K562 (cell line): ENCODE results near the gene B2M. TPM values are rescaled to one million over a fixed set of nuclear protein-coding genes. Genes with fewer than 3 reads are reported as not detected.

Experiments
- ATAC-seq: fragments of 200-7000 bp; cut with Tn5 transposase; 3 replicates; pipeline ENCODE4 v1.9.1; 2020; ENCODE audit warnings: moderate library complexity
- BruUV-seq: library from RNA; stranded (reverse); fragments of 400-500 nt; replicated peaks from 2 replicates; lab custom pipeline; 2021; lab: Mats Ljungman, UMichigan
- CTCF ChIA-PET: fragments of 300-600 bp; formaldehyde crosslinking; extraction: SDS; loops from one replicate; lab custom pipeline; 2021; ENCODE audit warnings: low intra/inter-chr PET ratio; lab: Yijun Ruan, JAX
- POLR2A ChIA-PET: fragments of 300-600, 350-650 bp; sonication (Branson Sonifier 250); formaldehyde crosslinking; extraction: SDS; loops from one replicate; lab custom pipeline; 2021; ENCODE audit warnings: antibody characterized with exemption, inconsistent platforms; lab: Yijun Ruan, JAX
- DNase-seq, 4 experiments: peaks; one replicate each; pipeline versions ENCODE4 v3.0.0 to v3.0.0-alpha.2; 2011 to 2018; ENCODE audit warnings: low spot score in 3 of 4, mixed read lengths in 3 of 4; ENCODE audit errors: extremely low read depth in 1 of 4
- FAIRE-seq: peaks from 2 replicates; lab custom pipeline; 2011; peaks lifted over from hg19 to GRCh38; lab: Jason Lieb, UNC
- H2AFZ ChIP-seq: 2 replicates; pipeline ENCODE4 v1.6.0; 2011; ENCODE audit warnings: low read depth, low read length, control low read depth, inconsistent platforms
- H3K27ac ChIP-seq: fragments of 200-600 bp; 3 replicates; pipeline ENCODE4 v1.8.0; 2011; ENCODE audit warnings: low read depth, mild to moderate bottlenecking, control low read depth, inconsistent platforms, low read length, moderate library complexity, mixed read lengths; ENCODE audit errors: extremely low read depth
- H3K27me3 ChIP-seq, 2 experiments: fragments of 300-600 bp in 1 of 2; 2 replicates in 1 of 2; 3 replicates in 1 of 2; pipeline versions ENCODE4 v1.6.0 to v1.8.0; 2011; ENCODE audit warnings: inconsistent platforms in 2 of 2, low read length in 2 of 2, mild to moderate bottlenecking in 1 of 2, mixed read lengths in 1 of 2, moderate library complexity in 1 of 2; ENCODE audit not compliant: control insufficient read depth in 2 of 2, insufficient read depth in 2 of 2
- H3K36me3 ChIP-seq: fragments of 300-600 bp; 3 replicates; pipeline ENCODE4 v1.8.0; 2011; ENCODE audit warnings: mild to moderate bottlenecking, low read length, inconsistent platforms; ENCODE audit not compliant: control insufficient read depth, insufficient read depth
- H3K4me1 ChIP-seq, 2 experiments: fragments of 200-600 bp in 1 of 2; replicated peaks in 1 of 2; 2 replicates in 1 of 2; 3 replicates in 1 of 2; pipeline versions ENCODE4 v1.5.1 to v1.8.0; 2011; ENCODE audit warnings: inconsistent platforms in 2 of 2, low read length in 2 of 2, mild to moderate bottlenecking in 1 of 2, mixed read lengths in 1 of 2, moderate library complexity in 1 of 2; ENCODE audit not compliant: control insufficient read depth in 2 of 2, insufficient read depth in 2 of 2
- H3K4me2 ChIP-seq: 2 replicates; pipeline ENCODE4 v1.6.1; 2011; ENCODE audit warnings: low read length, control low read depth, inconsistent platforms, mixed read lengths; ENCODE audit not compliant: insufficient read depth
- H3K4me3 ChIP-seq: fragments of 200-600 bp; sonication (generic), shearing (Covaris generic); 2 replicates; pipeline ENCODE4 v1.5.1; 2016; ENCODE audit warnings: control low read depth, inconsistent platforms
- H3K79me2 ChIP-seq: fragments of 200-600 bp; 3 replicates; pipeline ENCODE4 v1.8.0; 2011; ENCODE audit warnings: low read length, inconsistent platforms; ENCODE audit not compliant: control insufficient read depth, insufficient read depth
- H3K9ac ChIP-seq, 2 experiments: 2 replicates each; pipeline versions ENCODE4 v1.6.0 to v1.6.1; 2011; ENCODE audit warnings: low read depth in 2 of 2, low read length in 2 of 2, control low read depth in 1 of 2, inconsistent platforms in 1 of 2, mild to moderate bottlenecking in 1 of 2, mixed read lengths in 1 of 2; ENCODE audit not compliant: insufficient read depth in 1 of 2
- H3K9me1 ChIP-seq: one replicate; pipeline ENCODE4 v1.6.0; 2011; ENCODE audit warnings: inconsistent platforms, mild to moderate bottlenecking, low read length, moderate library complexity; ENCODE audit not compliant: control insufficient read depth, insufficient read depth
- H3K9me3 ChIP-seq: replicated peaks from 2 replicates; pipeline ENCODE4 v1.5.1; 2011; ENCODE audit warnings: low read depth, low read length, inconsistent platforms; ENCODE audit not compliant: control insufficient read depth, insufficient read depth
- H4K20me1 ChIP-seq: replicated peaks from 2 replicates; pipeline ENCODE4 v1.6.1; 2011; ENCODE audit warnings: low read length, inconsistent platforms, mixed read lengths; ENCODE audit not compliant: control insufficient read depth, insufficient read depth
- ATF2 ChIP-seq: sonication (generic); formaldehyde crosslinking; IDR thresholded peaks from 2 replicates; pipeline ENCODE4 v1.8.1; 2022; ENCODE audit warnings: missing genetic modification reagents
- EZH2 ChIP-seq: IDR thresholded peaks from 2 replicates; pipeline ENCODE4 v1.6.1; 2012; ENCODE audit warnings: low read depth, mild to moderate bottlenecking, inconsistent platforms, low read length, borderline replicate concordance
- FOXK2 ChIP-seq, 2 experiments: fragments of 450-650 bp; IDR thresholded peaks in 1 of 2; conservative IDR thresholded peaks in 1 of 2; 2 replicates each; pipeline ENCODE4 v1.6.1; 2016; ENCODE audit warnings: low read depth in 2 of 2, mild to moderate bottlenecking in 1 of 2
- KDM5B ChIP-seq: fragments of 200-600 bp; sonication (generic); IDR thresholded peaks from 2 replicates; pipeline ENCODE4 v1.6.1; 2012; ENCODE audit warnings: low read depth, mild to moderate bottlenecking, moderate library complexity, low read length, control low read depth, inconsistent platforms; ENCODE audit not compliant: insufficient replicate concordance
- MNT ChIP-seq, 2 experiments: fragments of 450-650 bp; conservative IDR thresholded peaks; 2 replicates each; pipeline ENCODE4 v1.6.1; 2017; ENCODE audit warnings: mild to moderate bottlenecking in 2 of 2, moderate library complexity in 2 of 2
- PHF8 ChIP-seq: fragments of 200-600 bp; sonication (generic); IDR thresholded peaks from 2 replicates; pipeline ENCODE4 v1.6.1; 2012; ENCODE audit warnings: mixed run types, mild to moderate bottlenecking, inconsistent platforms, low read length, moderate library complexity, borderline replicate concordance
- SMARCE1 ChIP-seq: fragments of 450-650 bp; IDR thresholded peaks from 2 replicates; pipeline ENCODE4 v1.7.1; 2016; ENCODE audit warnings: mild to moderate bottlenecking
- TCF7 ChIP-seq: sonication (generic); IDR thresholded peaks from 2 replicates; pipeline ENCODE4 v1.6.1; 2016; ENCODE audit warnings: antibody characterized with exemption, borderline replicate concordance
- XRCC4 ChIP-seq: IDR thresholded peaks from one replicate; pipeline ENCODE4 v1.6.1; 2011; ENCODE audit not compliant: insufficient read depth, insufficient read length; ENCODE audit errors: extremely low read depth
- ZBED1 ChIP-seq: IDR thresholded peaks from 2 replicates; pipeline ENCODE4 v1.6.1; 2014
- ZNF79 ChIP-seq: fragments of 250-450 bp; sonication (Bioruptor Pico); IDR thresholded peaks from 2 replicates; pipeline ENCODE4 v1.4.0; 2020; ENCODE audit warnings: low read depth, mild to moderate bottlenecking, moderate library complexity
- WGBS: fragments of 100-300 bp; shearing (Covaris generic); methylation state at CpG from one replicate; pipeline ENCODE4 v1.1.6; 2016; ENCODE audit warnings: low coverage, mixed read lengths; ENCODE audit not compliant: insufficient coverage; ENCODE audit errors: missing lambda C conversion rate; 5-methylcytosine and 5-hydroxymethylcytosine counted together
- in situ Hi-C: fragments of 300-500 bp; cut with MboI; formaldehyde crosslinking; loops from 4 replicates; pipeline ENCODE4 v1.15.0; 2018; ENCODE audit warnings: inconsistent platforms, mixed read lengths
- intact Hi-C: fragments of 100-400 bp; cut with micrococcal nuclease; formaldehyde crosslinking; loops from 2 replicates; pipeline ENCODE4 v1.14.2; 2022
- polyA plus RNA-seq, 8 experiments: library from polyadenylated mRNA; depleted of rRNA in 4 of 8; stranded (reverse) in 5 of 8; unstranded in 3 of 8; fragments of >200 nt; fragmentation: Nextera tagmentation in 2 of 8; fragmentation: Illumina TruSeq in 1 of 8; extraction: Ambion mirVana in 2 of 8; extraction: Trizol in 1 of 8; gene quantifications; 2 replicates each; pipeline versions ENCODE4 v1.2.1 to v1.2.3, GENCODE V29; 2011 to 2014; ENCODE audit warnings: inconsistent platforms in 1 of 8, missing spikeins in 1 of 8
- total RNA-seq, 7 experiments: library from RNA; depleted of rRNA in 6 of 7; stranded (reverse); fragments of >200 nt in 6 of 7; fragmentation: Illumina TruSeq in 2 of 7; extraction: Trizol in 2 of 7; gene quantifications; 2 replicates each; pipeline versions ENCODE4 v1.2.1 to v1.2.3, GENCODE V29; 2011 to 2021; ENCODE audit warnings: low replicate concordance in 1 of 7
- TF ChIP-seq, protein P1 (sequence below): sonication (generic); formaldehyde crosslinking; IDR thresholded peaks from 2 replicates; pipeline ENCODE4 v1.8.0; 2023; ENCODE audit warnings: missing genetic modification reagents, mild to moderate bottlenecking, borderline replicate concordance

Gene B2M
- total and polyA plus RNA-seq, 9 of the 15 experiments (the other 6 are each of a cell fraction or from before 2014, with no cell fraction given): 460 to 3,138 (median 1,032) TPM

- peak in 1 of 4 experiments; percentile 20 for DNase-seq
- H3K4me2 ChIP-seq: peak overlapping the region; percentile 82
- FAIRE-seq: no peak
- H3K27me3 ChIP-seq: no peaks in the 10 kb centered on the region
- H3K79me2 ChIP-seq: no peaks in the 10 kb centered on the region
- intact Hi-C loops: loop anchor here (2.0 kb wide), 1 partner anchor 19 kb away; the partner anchor contains the start of genes B2M and PATL2
- peak overlapping the region; percentile 70 to 88 for H3K9ac ChIP-seq
- ATAC-seq: peak; percentile 4
- in situ Hi-C loops: no loop called here
- H4K20me1 ChIP-seq: no peaks in the 10 kb centered on the region
- H3K27ac ChIP-seq: peak overlapping the region; percentile 77
- H3K4me1 ChIP-seq: peaks cover 20 to 29% of the 10 kb centered on the region in 2 experiments
- TSS peak; percentile 45 for BruUV-seq
- peak overlapping the region; percentile 52 for H3K4me3 ChIP-seq
- CTCF ChIA-PET: no interaction called here
- peak overlapping the region; percentile 75 for H2AFZ ChIP-seq
- no peaks in the 10 kb centered on the region for H3K9me3 ChIP-seq
- POLR2A ChIA-PET: interaction anchor here (0.7 to 10.1 kb wide), 11 partner anchors 7 to 361 kb away, joined by 3 to 136 read pairs (median 4); partner anchors contain the start of genes B2M, PATL2, SPG11 and TRIM69
- no peaks in the 10 kb centered on the region for H3K36me3 ChIP-seq
- no peaks in the 10 kb centered on the region for H3K9me1 ChIP-seq
- WGBS: 7% methylated on average over 21 of the region's 21 CpGs
- TF ChIP-seq FOXK2 (conservative IDR thresholded peaks at IDR 0.05 in 1 of 2, IDR thresholded peaks at IDR 0.05 in 1 of 2; ENCODE audit: low read depth in 2 of 2): no peak
- TF ChIP-seq TCF7: no peak
- no peak for TF ChIP-seq ATF2 (CRISPR knock-in tag)
- no peak for TF ChIP-seq XRCC4
- no peak for TF ChIP-seq ZNF79
- TF ChIP-seq EZH2: no peak
- TF ChIP-seq, protein P1, sequence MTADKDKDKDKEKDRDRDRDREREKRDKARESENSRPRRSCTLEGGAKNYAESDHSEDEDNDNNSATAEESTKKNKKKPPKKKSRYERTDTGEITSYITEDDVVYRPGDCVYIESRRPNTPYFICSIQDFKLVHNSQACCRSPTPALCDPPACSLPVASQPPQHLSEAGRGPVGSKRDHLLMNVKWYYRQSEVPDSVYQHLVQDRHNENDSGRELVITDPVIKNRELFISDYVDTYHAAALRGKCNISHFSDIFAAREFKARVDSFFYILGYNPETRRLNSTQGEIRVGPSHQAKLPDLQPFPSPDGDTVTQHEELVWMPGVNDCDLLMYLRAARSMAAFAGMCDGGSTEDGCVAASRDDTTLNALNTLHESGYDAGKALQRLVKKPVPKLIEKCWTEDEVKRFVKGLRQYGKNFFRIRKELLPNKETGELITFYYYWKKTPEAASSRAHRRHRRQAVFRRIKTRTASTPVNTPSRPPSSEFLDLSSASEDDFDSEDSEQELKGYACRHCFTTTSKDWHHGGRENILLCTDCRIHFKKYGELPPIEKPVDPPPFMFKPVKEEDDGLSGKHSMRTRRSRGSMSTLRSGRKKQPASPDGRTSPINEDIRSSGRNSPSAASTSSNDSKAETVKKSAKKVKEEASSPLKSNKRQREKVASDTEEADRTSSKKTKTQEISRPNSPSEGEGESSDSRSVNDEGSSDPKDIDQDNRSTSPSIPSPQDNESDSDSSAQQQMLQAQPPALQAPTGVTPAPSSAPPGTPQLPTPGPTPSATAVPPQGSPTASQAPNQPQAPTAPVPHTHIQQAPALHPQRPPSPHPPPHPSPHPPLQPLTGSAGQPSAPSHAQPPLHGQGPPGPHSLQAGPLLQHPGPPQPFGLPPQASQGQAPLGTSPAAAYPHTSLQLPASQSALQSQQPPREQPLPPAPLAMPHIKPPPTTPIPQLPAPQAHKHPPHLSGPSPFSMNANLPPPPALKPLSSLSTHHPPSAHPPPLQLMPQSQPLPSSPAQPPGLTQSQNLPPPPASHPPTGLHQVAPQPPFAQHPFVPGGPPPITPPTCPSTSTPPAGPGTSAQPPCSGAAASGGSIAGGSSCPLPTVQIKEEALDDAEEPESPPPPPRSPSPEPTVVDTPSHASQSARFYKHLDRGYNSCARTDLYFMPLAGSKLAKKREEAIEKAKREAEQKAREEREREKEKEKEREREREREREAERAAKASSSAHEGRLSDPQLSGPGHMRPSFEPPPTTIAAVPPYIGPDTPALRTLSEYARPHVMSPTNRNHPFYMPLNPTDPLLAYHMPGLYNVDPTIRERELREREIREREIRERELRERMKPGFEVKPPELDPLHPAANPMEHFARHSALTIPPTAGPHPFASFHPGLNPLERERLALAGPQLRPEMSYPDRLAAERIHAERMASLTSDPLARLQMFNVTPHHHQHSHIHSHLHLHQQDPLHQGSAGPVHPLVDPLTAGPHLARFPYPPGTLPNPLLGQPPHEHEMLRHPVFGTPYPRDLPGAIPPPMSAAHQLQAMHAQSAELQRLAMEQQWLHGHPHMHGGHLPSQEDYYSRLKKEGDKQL (CRISPR knock-in tag): no peak
- peak; percentile 21; the same call in 1 of the 2 replicates for TF ChIP-seq PHF8
- TF ChIP-seq MNT (conservative IDR thresholded peaks at IDR 0.05): no peak
- no peak for TF ChIP-seq ZBED1
- peak; percentile 28 for TF ChIP-seq KDM5B
- 0 out of 2 replicates have a peak, but pooled peaks have one; percentile 10 for TF ChIP-seq SMARCE1
Measured at GRCh38 chr15:44729408-44730127, 18.3 kb downstream of the B2M start.
